SK-N-SH (cell line): ENCODE results near the gene FMNL2. TPM values are rescaled to one million over a fixed set of nuclear protein-coding genes. Genes with fewer than 3 reads are reported as not detected.
"Not testable (repeated sequence)": the region's sequence is repeated elsewhere in the genome, so short reads cannot be mapped to it uniquely, and the experiment has no call there.

ENCODE experiments used
- CTCF ChIA-PET: fragments of 300-600, 350-600 bp; formaldehyde crosslinking; extraction: SDS; loops from one replicate; lab custom pipeline; 2021; lab: Yijun Ruan, JAX
- POLR2A ChIA-PET: fragments of 350-600 bp; sonication (Branson Sonifier 250); formaldehyde crosslinking; extraction: SDS; loops from one replicate; lab custom pipeline; 2020; ENCODE audit warnings: antibody characterized with exemption, inconsistent platforms; lab: Yijun Ruan, JAX
- DNase-seq: peaks from one replicate; pipeline ENCODE4 v3.0.0; 2012
- H2AFZ ChIP-seq: fragments of 200-600 bp; sonication (generic); 2 replicates; pipeline ENCODE4 v1.8.1; 2016; ENCODE audit warnings: antibody characterized with exemption, mild to moderate bottlenecking, low read depth
- H3F3A ChIP-seq: fragments of 200-600 bp; sonication (generic); replicated peaks from 2 replicates; pipeline ENCODE3; 2016; ENCODE audit warnings: antibody characterized with exemption, mild to moderate bottlenecking; ENCODE audit not compliant: insufficient read depth
- H3K27ac ChIP-seq, 2 experiments: fragments of 200-500 bp in 1 of 2; fragments of 200-600 bp in 1 of 2; sonication (Bioruptor generic) in 1 of 2; sonication (generic), shearing (Covaris generic) in 1 of 2; 2 replicates each; pipeline versions ENCODE4 v1.5.1 to v1.6.1; 2014 to 2016; ENCODE audit warnings: low read depth in 2 of 2, inconsistent platforms in 1 of 2, low read length in 1 of 2, mild to moderate bottlenecking in 1 of 2, mixed read lengths in 1 of 2
- H3K27me3 ChIP-seq: fragments of 200-600 bp; sonication (generic), shearing (Covaris generic); 2 replicates; pipeline ENCODE4 v1.6.1; 2016; ENCODE audit warnings: mixed run types; ENCODE audit not compliant: insufficient read depth
- H3K36me3 ChIP-seq, 2 experiments: fragments of 200-500 bp in 1 of 2; fragments of 200-600 bp in 1 of 2; sonication (Bioruptor generic) in 1 of 2; sonication (generic) in 1 of 2; replicated peaks in 1 of 2; 2 replicates each; pipeline versions ENCODE3 to v1.5.1; 2014 to 2016; ENCODE audit warnings: low read length in 1 of 2, mild to moderate bottlenecking in 1 of 2; ENCODE audit not compliant: insufficient read depth in 2 of 2, control insufficient read depth in 1 of 2
- H3K4me1 ChIP-seq, 2 experiments: fragments of 200-500 bp in 1 of 2; fragments of 200-600 bp in 1 of 2; sonication (Bioruptor generic) in 1 of 2; sonication (generic), shearing (Covaris generic) in 1 of 2; 2 replicates each; pipeline versions ENCODE4 v1.5.1 to v1.6.1; 2014 to 2016; ENCODE audit warnings: low read depth in 1 of 2, low read length in 1 of 2, mixed run types in 1 of 2; ENCODE audit not compliant: insufficient read depth in 2 of 2, control insufficient read depth in 1 of 2
- H3K4me2 ChIP-seq: fragments of 200-600 bp; sonication (generic), shearing (Covaris generic); 2 replicates; pipeline ENCODE4 v1.6.1; 2017; ENCODE audit warnings: mixed run types
- H3K4me3 ChIP-seq, 2 experiments: fragments of 200-500 bp in 1 of 2; fragments of 200-600 bp in 1 of 2; sonication (Bioruptor generic) in 1 of 2; sonication (generic), shearing (Covaris generic) in 1 of 2; 2 replicates each; pipeline versions ENCODE4 v1.5.1 to v1.8.1; 2014 to 2016; ENCODE audit warnings: low read depth in 2 of 2, inconsistent platforms in 1 of 2, low read length in 1 of 2, mild to moderate bottlenecking in 1 of 2, mixed read lengths in 1 of 2, moderate library complexity in 1 of 2
- H3K79me2 ChIP-seq: fragments of 200-600 bp; sonication (generic); 2 replicates; pipeline ENCODE4 v1.8.1; 2017; ENCODE audit warnings: mild to moderate bottlenecking; ENCODE audit not compliant: insufficient read depth
- H3K9ac ChIP-seq: fragments of 200-600 bp; sonication (generic); 2 replicates; pipeline ENCODE4 v1.6.1; 2017; ENCODE audit warnings: mixed run types
- H3K9me2 ChIP-seq: fragments of 200-600 bp; sonication (generic); 2 replicates; pipeline ENCODE4 v1.6.1; 2017; ENCODE audit warnings: mixed run types
- H3K9me3 ChIP-seq: fragments of 200-600 bp; sonication (generic); 2 replicates; pipeline ENCODE4 v1.6.1; 2017; ENCODE audit warnings: mixed run types, mild to moderate bottlenecking, moderate library complexity
- H4K20me1 ChIP-seq: fragments of 200-600 bp; sonication (generic); 2 replicates; pipeline ENCODE4 v1.6.1; 2017; ENCODE audit warnings: mild to moderate bottlenecking, mixed run types; ENCODE audit not compliant: insufficient read depth
- EP300 ChIP-seq, 2 experiments: IDR thresholded peaks; 2 replicates each; pipeline versions ENCODE4 v1.4.0 to v1.6.1; 2012; ENCODE audit warnings: borderline replicate concordance in 1 of 2, low read depth in 1 of 2, low read length in 1 of 2
- EZH2phosphoT487 ChIP-seq: fragments of 200-600 bp; sonication (generic); IDR thresholded peaks from 2 replicates; pipeline ENCODE4 v1.6.1; 2017; ENCODE audit warnings: low read depth, mixed run types, mild to moderate bottlenecking, antibody characterized with exemption, moderate library complexity, borderline replicate concordance
- GABPA ChIP-seq: IDR thresholded peaks from 2 replicates; pipeline ENCODE4 v1.4.0; 2012; ENCODE audit warnings: low read depth, mild to moderate bottlenecking
- IRF3 ChIP-seq: fragments of 150-350 bp; IDR thresholded peaks from 2 replicates; pipeline ENCODE4 v1.6.1; 2016; ENCODE audit warnings: mild to moderate bottlenecking, low read depth, low read length
- MAX ChIP-seq: IDR thresholded peaks from 2 replicates; pipeline ENCODE4 v1.4.0; 2012; ENCODE audit warnings: low read depth
- MXI1 ChIP-seq: IDR thresholded peaks from 2 replicates; pipeline ENCODE4 v1.6.1; 2012; ENCODE audit warnings: mild to moderate bottlenecking, low read depth, low read length, improper control_type of control experiment
- NRF1 ChIP-seq: IDR thresholded peaks from 2 replicates; pipeline ENCODE4 v1.6.1; 2012; ENCODE audit warnings: low read depth, mild to moderate bottlenecking, low read length
- PBX3 ChIP-seq: IDR thresholded peaks from 2 replicates; pipeline ENCODE4; 2012
- RXRA ChIP-seq: IDR thresholded peaks from 2 replicates; pipeline ENCODE4 v1.4.0; 2012; ENCODE audit warnings: low read depth, mild to moderate bottlenecking, borderline replicate concordance
- SMC3 ChIP-seq: IDR thresholded peaks from 2 replicates; pipeline ENCODE4 v1.6.1; 2012; ENCODE audit warnings: low read depth, low read length, improper control_type of control experiment
- TEAD4 ChIP-seq: IDR thresholded peaks from 2 replicates; pipeline ENCODE4 v1.4.0; 2012; ENCODE audit warnings: mild to moderate bottlenecking, borderline replicate concordance; ENCODE audit not compliant: insufficient read depth
- WGBS: methylation state at CpG from one replicate; pipeline ENCODE4 v1.1.6; 2017; ENCODE audit warnings: low lambda C conversion rate; 5-methylcytosine and 5-hydroxymethylcytosine counted together
- polyA plus RNA-seq, 3 experiments: library from polyadenylated mRNA; depleted of rRNA; stranded (reverse); fragments of >200 nt; gene quantifications; 2 replicates each; pipeline ENCODE4 v1.2.3, GENCODE V29; 2012

FMNL2 gene
- polyA plus RNA-seq, 1 of the 3 experiments (the other 2 are of a cell fraction): 14.5 TPM

GRCh38 chr2:152322222-152322621 is 12.8 kb upstream of the FMNL2 start:
- H2AFZ ChIP-seq: no peak overlapping the region
- no peak for DNase-seq
- no peaks in the 10 kb centered on the region for H3F3A ChIP-seq
- H3K27me3 ChIP-seq: no peaks in the 10 kb centered on the region
- no peaks in the 10 kb centered on the region for H3K36me3 ChIP-seq
- no peak for TF ChIP-seq PBX3
- TF ChIP-seq RXRA: no peak
- no peak for TF ChIP-seq MXI1
- TF ChIP-seq MAX: no peak
- no peak for TF ChIP-seq GABPA
- no peak for TF ChIP-seq IRF3
- TF ChIP-seq EP300 (IDR thresholded peaks at IDR 0.05; ENCODE audit: borderline replicate concordance in 1 of 2, low read depth in 1 of 2, low read length in 1 of 2): no peak
- TF ChIP-seq TEAD4: no peak
- no peak for TF ChIP-seq SMC3
- TF ChIP-seq NRF1: no peak
- no peak for TF ChIP-seq EZH2phosphoT487
- no peaks in the 10 kb centered on the region for H3K79me2 ChIP-seq
- H3K4me3 ChIP-seq: no peak overlapping the region
- ChIA-PET CTCF (no interaction called here), POLR2A (no interaction called here)
- no peaks in the 10 kb centered on the region for H3K9me3 ChIP-seq
- H4K20me1 ChIP-seq: no peaks in the 10 kb centered on the region
- H3K4me2 ChIP-seq: no peak overlapping the region
- no peak overlapping the region for H3K27ac ChIP-seq
- no peak overlapping the region for H3K9ac ChIP-seq
- 78% methylated on average over 4 of the region's 4 CpGs for WGBS
- no peaks in the 10 kb centered on the region for H3K9me2 ChIP-seq
- H3K4me1 ChIP-seq: no peaks in the 10 kb centered on the region; a peak in 1 of 4 replicates

GRCh38 chr2:152325126-152325525 is 9.8 kb upstream of the FMNL2 start:
- H3K4me2 ChIP-seq, H3K27ac ChIP-seq, H3K36me3 ChIP-seq, H3K4me3 ChIP-seq, H3F3A ChIP-seq, H4K20me1 ChIP-seq, H3K79me2 ChIP-seq, DNase-seq, CTCF ChIA-PET, H3K9me2 ChIP-seq, H3K9ac ChIP-seq, H3K27me3 ChIP-seq, H3K9me3 ChIP-seq, H2AFZ ChIP-seq, H3K4me1 ChIP-seq: not testable (repeated sequence)
- POLR2A ChIA-PET: interaction anchor here (0.6 kb wide), 1 partner anchor 10 kb away, joined by 3 read pairs; the partner anchor contains the start of gene FMNL2
- 82% methylated on average over 5 of the region's 5 CpGs for WGBS
